ENCODE results near the gene ZYG11A.

Gene ZYG11A

GRCh38 chr1:52880206-52880605 is 37.6 kb downstream of the ZYG11A start:
- no peak for DNase-seq

- DNase-seq, result no peak
These were observed 44.9 kb downstream of the ZYG11A start for GRCh38 chr1:52887483-52887882.

GRCh38 chr1:52892424-52893215 is 50.1 kb downstream of the ZYG11A start:
- no peak for DNase-seq

- DNase-seq, result no peak
These were observed 56.9 kb downstream of the ZYG11A start for GRCh38 chr1:52899445-52899894.

- DNase-seq, result no peak
These were observed 57.8 kb downstream of the ZYG11A start for GRCh38 chr1:52900402-52900801.

DNA sequence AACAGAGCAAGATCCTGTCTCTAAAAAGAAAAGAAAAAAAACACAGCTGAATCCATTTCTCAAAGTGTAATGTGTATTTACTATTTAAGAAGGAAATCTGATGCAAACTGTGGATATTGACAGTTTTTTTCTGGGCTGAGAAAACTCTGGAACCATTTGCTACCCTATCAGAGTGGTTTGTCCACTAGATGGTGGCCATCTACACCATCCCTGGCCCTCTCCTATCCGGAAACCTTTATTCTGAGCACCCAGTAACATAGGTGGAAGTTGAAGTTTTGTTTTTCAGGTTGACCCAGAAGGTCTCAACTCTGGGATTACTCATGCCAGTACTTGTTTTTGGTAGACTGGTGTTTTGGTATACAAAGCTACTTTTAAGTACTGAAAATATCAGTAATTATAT is 58.8 kb downstream of the ZYG11A start:
- no peak for DNase-seq

DNA sequence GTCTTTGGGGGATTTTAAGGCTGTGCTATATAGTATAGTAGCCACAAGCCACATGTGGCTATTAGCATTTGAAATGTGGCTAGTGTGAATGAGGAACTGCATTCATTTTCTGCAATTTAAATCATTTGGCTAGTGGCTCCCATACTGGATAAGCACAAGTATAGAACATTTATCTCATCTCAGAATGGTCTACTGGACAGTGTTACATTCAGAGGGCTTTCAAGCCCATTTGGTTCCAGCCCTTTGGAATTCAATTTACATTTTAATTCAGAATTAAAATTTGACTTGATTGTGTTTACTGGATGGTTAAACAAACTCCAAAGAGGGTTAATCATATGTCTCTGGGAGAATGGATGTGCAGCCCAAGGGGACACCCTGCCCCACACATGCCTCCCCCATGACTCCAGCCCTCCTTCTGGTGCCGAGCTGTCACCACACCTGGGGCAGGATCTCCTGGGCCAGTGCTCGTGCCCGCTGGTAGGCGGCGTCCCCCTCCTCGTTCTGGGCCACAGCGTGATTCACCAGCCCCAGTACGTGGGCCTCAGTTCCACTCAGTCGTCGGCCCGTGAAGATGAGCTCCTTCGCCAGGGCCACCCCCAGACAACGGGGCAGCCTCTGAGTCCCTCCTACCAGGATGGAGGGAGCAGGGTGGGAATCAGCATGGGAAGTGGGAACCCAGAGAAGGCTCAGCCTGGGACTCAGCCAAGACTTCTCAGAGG is 61.8 kb downstream of the ZYG11A start:
- DNase-seq, result no peak

- DNase-seq, result peak; percentile 15 to 37
These were observed 62.6 kb downstream of the ZYG11A start for GRCh38 chr1:52904927-52905698.

GRCh38 chr1:52906135-52906603 is 63.6 kb downstream of the ZYG11A start:
- DNase-seq, result no peak

DNA sequence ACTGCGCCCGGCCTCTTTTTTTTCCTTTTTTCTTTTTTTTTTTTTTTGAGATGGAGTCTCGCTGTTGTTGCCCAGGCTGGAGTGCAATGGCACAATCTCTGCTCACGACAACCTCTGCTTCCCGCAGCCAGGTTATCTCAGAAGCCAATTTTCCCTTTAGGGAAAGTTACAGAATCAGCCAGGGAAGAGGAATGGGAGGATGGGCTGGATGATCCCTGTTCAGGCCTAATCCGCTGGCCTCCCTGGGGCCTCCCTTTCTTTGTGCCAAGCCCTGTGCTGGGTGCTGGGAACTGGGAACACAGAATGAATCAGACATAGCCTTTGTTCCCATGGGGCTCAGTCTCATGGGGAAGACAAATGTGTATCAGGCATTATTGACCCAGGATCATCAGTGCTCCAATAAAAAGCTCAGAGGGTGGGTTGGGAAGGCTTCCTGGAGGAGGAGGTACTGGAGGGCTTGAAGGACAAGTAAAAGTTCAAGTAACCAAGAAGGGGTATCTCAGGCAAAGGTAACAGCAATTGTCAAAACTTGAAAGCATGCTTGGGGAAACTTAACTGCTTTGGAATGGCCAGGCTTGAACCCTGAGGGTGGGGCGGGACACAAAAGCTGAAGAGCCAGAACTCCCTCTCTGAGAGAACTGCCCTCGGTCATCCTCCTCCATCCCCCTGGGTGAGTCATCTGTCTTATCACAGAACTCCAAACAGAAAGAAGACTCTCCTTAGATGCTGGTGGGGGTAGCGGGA is 64.7 kb downstream of the ZYG11A start:
- no peak for DNase-seq

GRCh38 chr1:52907812-52908153 is 65.2 kb downstream of the ZYG11A start:
- DNase-seq, result no peak

DNA sequence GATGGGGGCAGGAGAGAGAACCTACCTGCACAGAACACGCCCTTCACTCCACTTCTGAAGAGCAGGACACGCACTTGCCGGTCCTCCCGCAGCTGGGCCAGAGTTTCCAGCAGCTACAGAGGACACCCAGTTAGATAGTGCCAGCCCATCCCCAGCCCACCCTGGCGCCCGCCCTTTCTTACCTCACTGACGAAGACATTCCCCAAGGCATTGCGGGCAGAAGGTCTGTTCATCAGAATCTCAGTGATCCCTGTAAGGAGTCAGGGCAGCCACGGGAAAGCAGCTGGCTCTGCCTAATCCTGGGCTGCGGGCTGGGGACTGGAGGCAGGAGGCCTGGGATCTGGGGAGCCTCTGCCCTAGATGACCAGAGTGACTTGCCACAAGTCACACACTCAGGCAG is 69.0 kb downstream of the ZYG11A start:
- no peak for DNase-seq

DNA sequence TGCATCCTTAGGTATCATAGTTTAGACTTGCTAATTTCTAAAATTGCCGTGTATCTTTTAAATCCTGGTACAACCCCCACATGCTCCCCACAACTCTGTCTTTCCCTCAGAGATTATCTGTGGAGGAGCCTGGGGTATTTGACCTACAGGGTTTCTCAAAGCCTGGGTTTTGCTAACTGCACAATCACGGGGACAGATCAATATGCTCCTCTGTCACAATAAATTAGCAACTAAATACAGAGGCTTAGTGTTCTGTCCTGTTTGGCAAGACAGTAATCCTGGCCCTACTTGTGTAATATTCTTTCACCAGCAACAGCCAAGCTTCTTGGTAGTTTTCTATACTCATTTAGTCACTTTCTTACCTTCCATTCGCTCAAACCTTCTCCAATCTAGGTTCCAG is 70.5 kb downstream of the ZYG11A start:
- no peak for DNase-seq

GRCh38 chr1:52913537-52913936 is 71.0 kb downstream of the ZYG11A start:
- DNase-seq, result no peak

DNA sequence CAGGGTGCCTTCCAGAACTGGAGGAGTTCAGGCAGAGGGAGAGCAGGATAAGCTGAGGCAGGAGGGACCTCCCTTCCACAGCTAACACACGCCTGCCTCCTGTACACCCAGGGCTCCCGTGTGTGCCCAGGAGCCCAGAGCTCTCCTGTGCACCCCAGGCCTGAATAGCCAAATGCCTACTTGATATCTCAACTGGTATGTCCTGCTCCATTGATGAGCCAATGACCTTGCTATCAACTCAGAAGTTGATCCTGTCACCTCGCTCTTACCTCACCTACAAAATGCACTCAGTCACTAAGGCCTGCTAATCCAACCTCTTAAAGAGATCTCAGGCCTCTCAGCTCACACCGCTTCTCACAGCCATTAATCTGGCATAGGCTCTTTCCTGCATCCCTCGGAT is 71.9 kb downstream of the ZYG11A start:
- DNase-seq, result no peak

GRCh38 chr1:52915211-52915854 is 72.8 kb downstream of the ZYG11A start:
- no peak for DNase-seq

DNA sequence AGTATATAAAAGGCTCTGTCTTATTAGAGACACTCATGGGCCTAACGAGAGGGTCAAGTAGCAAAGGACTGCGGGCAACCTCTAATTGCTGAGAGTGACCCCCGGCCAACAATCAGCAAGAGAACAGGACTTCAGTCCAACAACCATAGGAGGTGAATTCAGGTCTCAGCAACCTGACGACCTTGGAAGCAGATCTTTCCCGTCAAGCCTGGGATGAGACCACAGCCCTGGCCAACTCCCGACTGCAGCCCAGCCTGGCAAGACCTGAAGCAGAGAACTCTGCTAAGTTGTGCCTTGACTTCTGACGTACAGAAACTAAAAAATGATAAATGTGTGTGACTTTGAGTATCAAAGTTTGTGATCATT is 73.3 kb downstream of the ZYG11A start:
- DNase-seq, result no peak

- DNase-seq, result no peak
These were observed 73.8 kb downstream of the ZYG11A start for GRCh38 chr1:52916241-52916975.

DNA sequence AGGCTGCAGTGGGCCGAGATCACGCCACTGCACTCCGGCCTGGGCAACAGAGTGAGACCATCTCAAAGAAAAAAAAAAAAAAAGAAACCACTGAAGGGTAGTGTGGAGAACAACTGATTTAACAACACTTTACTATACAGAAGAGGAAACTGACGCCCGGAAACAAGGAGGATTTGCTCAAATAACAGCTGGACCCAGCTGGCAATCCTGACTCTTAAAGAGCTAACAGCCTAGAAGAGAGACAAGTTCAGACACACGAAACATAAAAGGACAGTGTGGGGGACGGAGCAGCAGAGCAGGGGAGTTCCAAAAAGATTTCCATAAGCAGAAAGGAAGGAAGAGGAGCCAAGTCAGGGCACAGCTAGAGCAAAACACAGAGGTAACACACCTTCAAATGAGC is 74.6 kb downstream of the ZYG11A start:
- no peak for DNase-seq

DNA sequence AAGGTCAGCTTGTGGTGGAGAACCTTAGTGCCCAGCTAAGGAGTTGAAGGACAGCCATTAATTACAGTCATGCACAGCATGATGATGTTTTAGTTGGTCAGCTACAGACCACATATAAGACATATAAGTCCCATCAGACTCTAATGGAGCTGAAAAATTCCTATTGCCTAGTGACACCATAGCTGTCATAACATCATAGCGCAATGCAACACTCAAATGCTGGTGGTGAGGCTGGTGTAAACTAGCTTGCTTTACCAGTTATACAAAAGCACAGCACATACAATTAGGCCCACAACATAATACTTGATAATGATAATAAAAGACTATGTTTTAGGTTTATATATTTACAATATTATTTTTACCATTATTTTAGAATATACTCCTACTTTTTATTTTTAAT is 75.0 kb downstream of the ZYG11A start:
- no peak for DNase-seq

DNA sequence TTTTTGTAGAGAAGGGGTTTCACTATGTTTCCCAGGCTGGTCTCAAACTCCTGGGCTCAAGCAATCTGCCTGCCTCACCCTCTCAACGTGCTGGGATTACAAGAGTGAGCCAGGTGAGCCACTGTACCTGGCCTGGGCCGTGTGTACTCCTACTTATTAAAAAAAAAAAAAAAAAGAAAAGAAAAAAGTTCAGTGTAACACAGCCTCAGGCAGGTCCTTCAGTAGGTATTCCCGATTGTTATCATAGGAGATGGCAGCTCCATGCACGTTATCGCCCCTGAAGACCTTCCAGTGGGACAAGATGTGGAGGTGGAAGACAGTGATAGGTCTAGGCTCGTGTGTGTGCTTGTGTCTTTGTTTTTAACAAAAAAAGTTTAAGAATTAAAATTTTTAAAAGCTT is 75.6 kb downstream of the ZYG11A start:
- DNase-seq, result no peak

Measured in CD4-positive, alpha-beta T cell treated with Interferon alpha-2 for 1 hour (primary cell).